Lower leg skin (tissue), 4 donors: ENCODE results near the gene ATP8A2. TPM values are rescaled to one million over a fixed set of nuclear protein-coding genes. Genes with fewer than 3 reads are reported as not detected.

Experiments used
- DNase-seq, 2 donors: peaks; one replicate each; pipeline ENCODE4 v3.0.0-alpha.2; 2019; ENCODE audit warnings: low spot score in 2 of 2
- H3K4me3 ChIP-seq: fragments of 200-600 bp; sonication (generic); 2 replicates; pipeline ENCODE4 v1.5.1; 2017; ENCODE audit warnings: mild to moderate bottlenecking, low read depth; ENCODE audit not compliant: poor library complexity, severe bottlenecking
- POLR2A ChIP-seq, 2 donors: fragments of 450-650 bp; IDR thresholded peaks; one replicate each; pipeline ENCODE4 v1.6.1; 2016 to 2017; ENCODE audit warnings: antibody characterized with exemption in 2 of 2, mild to moderate bottlenecking in 1 of 2, moderate library complexity in 1 of 2
- WGBS, 2 donors: methylation state at CpG; one replicate each; pipeline ENCODE4 v1.1.5; 2018; 5-methylcytosine and 5-hydroxymethylcytosine counted together
- intact Hi-C: fragments of 100-400 bp; cut with DNase I; formaldehyde crosslinking; loops from one replicate; pipeline ENCODE4 v1.15.0; 2023; ENCODE audit warnings: low total_unique reads
- total RNA-seq, 4 donors: library from RNA; depleted of rRNA; stranded (reverse); fragments of >200 nt; gene quantifications; one replicate each; pipeline ENCODE4 v1.1.0, GENCODE V29; 2016
- TF ChIP-seq, protein P1 (sequence below), 3 donors: fragments of 450-650 bp; IDR thresholded peaks; one replicate each; pipeline ENCODE4 v1.5.1; 2016; ENCODE audit warnings: antibody characterized with exemption in 3 of 3, mild to moderate bottlenecking in 3 of 3, moderate library complexity in 2 of 3

The ATP8A2 gene
- total RNA-seq, 4 donors from 2014 or later: 0.05 to 0.23 TPM; not detected in 2

DNA sequence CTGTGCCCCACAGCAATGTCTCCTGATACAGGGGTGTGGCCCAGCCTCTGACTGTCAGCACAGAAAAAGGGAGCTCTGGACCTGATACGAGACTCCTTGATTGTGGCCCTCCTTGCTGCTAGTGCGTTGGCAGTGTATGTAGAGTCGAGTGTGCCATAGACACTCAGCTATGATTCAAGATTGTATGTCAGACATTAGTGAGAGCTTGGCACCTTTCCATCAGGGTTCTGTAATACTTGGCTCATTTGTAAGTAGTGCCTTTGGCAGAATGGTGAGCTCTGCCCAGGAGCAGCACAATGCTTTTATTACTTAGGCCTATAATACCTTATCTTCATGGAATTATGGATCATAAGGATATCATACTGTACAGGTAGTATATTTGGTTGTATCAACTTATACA, 83.4 kb downstream of the ATP8A2 start:
- no peak for DNase-seq
- no peak for TF ChIP-seq POLR2A (IDR thresholded peaks at IDR 0.05)
- TF ChIP-seq, protein P1, sequence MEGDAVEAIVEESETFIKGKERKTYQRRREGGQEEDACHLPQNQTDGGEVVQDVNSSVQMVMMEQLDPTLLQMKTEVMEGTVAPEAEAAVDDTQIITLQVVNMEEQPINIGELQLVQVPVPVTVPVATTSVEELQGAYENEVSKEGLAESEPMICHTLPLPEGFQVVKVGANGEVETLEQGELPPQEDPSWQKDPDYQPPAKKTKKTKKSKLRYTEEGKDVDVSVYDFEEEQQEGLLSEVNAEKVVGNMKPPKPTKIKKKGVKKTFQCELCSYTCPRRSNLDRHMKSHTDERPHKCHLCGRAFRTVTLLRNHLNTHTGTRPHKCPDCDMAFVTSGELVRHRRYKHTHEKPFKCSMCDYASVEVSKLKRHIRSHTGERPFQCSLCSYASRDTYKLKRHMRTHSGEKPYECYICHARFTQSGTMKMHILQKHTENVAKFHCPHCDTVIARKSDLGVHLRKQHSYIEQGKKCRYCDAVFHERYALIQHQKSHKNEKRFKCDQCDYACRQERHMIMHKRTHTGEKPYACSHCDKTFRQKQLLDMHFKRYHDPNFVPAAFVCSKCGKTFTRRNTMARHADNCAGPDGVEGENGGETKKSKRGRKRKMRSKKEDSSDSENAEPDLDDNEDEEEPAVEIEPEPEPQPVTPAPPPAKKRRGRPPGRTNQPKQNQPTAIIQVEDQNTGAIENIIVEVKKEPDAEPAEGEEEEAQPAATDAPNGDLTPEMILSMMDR (IDR thresholded peaks at IDR 0.05): no peak
- intact Hi-C loops: no loop called here
- 30 to 48% methylated on average over 3 of the region's 3 CpGs for WGBS, 2 donors
- H3K4me3 ChIP-seq: no peak overlapping the region

- no peak overlapping the region for H3K4me3 ChIP-seq
- TF ChIP-seq, protein P1 (IDR thresholded peaks at IDR 0.05): no peak
- no peak for TF ChIP-seq POLR2A (IDR thresholded peaks at IDR 0.05)
- intact Hi-C loops: no loop called here
- no peak for DNase-seq
- 74 to 87% methylated on average over 4 of the region's 4 CpGs for WGBS, 2 donors
Observed at GRCh38 chr13:25457566-25457965, 85.8 kb downstream of the ATP8A2 start.

- WGBS, 2 donors: 83 to 89% methylated on average over 9 of the region's 9 CpGs
- no peak overlapping the region for H3K4me3 ChIP-seq
- TF ChIP-seq, protein P1 (IDR thresholded peaks at IDR 0.05): no peak
- TF ChIP-seq POLR2A (IDR thresholded peaks at IDR 0.05): no peak
- no peak for DNase-seq
- intact Hi-C loops: no loop called here
Observed at GRCh38 chr13:25462301-25463125, 90.7 kb downstream of the ATP8A2 start.

GRCh38 chr13:25463496-25463895, 91.7 kb downstream of the ATP8A2 start:
- WGBS, 2 donors: 43 to 53% methylated on average over 3 of the region's 3 CpGs
- no peak for DNase-seq
- intact Hi-C loops: no loop called here
- H3K4me3 ChIP-seq: no peak overlapping the region
- TF ChIP-seq POLR2A (IDR thresholded peaks at IDR 0.05): no peak
- TF ChIP-seq, protein P1 (IDR thresholded peaks at IDR 0.05): no peak

- intact Hi-C loops: no loop called here
- no peak overlapping the region for H3K4me3 ChIP-seq
- DNase-seq: no peak
- 66 to 69% methylated on average over 4 of the region's 4 CpGs for WGBS, 2 donors
- TF ChIP-seq, protein P1 (IDR thresholded peaks at IDR 0.05): no peak
- TF ChIP-seq POLR2A (IDR thresholded peaks at IDR 0.05): no peak
Observed at GRCh38 chr13:25466880-25467279, 95.1 kb downstream of the ATP8A2 start.
